HG03175 (cell line): ENCODE results near the gene TRPV2.

Experiments
- ATAC-seq: cut with Tn5 transposase; IDR thresholded peaks from one replicate; pipeline ENCODE4 v1.9.1; 2021; ENCODE audit warnings: mild to moderate bottlenecking, moderate library complexity; ENCODE audit not compliant: unreplicated experiment

Gene TRPV2

DNA sequence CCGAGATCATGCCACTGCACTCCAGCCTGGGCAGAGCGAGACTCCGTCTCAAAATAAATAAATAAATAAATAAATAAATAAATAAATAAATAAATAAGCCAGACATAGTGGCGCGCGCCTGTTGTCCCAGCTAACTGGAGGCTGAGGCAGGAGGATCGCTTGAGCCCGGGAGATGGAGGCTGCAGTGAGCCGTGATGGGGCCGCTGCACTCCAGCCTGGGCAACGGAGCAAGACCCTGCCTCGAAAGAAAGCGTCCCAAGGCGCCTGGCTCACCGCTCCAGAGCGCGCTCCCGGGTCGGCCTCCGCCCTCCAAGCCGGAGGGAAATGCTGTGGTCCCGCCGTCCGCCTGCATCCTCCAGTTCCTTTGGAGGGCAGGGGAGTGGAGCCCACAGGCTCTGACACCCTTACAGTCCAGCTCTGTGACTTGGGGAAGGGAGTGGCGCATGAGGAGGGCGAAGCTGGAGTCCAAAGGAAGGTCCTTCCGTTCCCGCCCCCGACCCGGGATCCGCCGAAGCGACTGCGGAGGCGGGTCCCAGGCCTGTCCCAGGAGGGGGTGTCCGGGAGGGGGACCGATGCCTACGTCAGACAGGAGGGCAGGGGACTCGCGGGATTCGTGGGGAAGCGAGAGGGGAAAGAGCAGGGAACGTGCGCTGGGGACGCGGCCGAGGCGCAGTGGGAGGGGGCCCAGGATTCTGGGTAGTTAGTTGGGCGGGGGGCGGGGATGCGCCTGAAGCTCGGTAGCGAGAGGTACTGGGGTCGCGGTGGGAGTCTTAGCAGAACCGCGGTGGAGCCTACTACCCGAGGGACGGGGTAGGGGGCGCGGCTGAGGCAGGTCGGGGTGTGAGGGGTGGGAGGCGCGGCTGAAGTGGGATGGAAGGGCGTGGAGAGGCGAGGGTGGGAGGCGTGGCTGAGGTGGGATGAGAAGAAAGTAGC lies 8.4 kb upstream of the TRPV2 start:
- ATAC-seq, result no peak

DNA sequence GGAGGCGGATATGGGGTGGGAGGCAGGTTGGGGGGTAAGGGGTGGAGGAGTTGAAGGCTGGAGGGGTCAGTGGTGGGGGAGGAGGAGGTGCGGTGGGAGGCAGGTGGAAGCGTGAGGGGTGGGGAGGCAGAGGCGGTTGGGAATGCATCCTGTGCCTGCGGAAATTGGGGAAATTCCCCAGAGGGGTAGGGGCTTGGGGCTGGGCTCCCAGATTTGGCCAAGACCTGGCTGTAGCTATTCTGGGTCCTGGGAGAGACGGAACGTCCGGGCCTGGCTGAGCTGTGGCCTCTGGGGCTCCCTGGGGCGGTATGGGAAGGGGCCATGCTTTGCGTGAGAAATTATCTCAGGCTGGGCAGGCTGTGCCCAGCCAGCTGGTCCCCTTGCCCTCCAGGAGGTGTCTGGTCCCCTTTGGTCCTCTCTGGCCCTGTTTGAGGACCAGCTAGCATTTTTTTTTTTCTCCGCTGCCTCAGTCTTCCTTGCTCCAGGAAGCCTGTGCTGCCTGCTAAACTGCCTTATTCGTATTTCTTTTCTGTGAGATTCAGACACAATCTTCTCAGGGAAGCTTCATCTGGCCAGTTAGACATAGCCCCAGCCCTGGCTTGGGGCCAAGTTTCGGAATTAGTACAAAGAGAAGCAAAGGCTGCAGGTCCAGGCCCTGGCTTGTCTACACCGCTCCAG lies 7.3 kb upstream of the TRPV2 start:
- peak; percentile 93 for ATAC-seq

DNA sequence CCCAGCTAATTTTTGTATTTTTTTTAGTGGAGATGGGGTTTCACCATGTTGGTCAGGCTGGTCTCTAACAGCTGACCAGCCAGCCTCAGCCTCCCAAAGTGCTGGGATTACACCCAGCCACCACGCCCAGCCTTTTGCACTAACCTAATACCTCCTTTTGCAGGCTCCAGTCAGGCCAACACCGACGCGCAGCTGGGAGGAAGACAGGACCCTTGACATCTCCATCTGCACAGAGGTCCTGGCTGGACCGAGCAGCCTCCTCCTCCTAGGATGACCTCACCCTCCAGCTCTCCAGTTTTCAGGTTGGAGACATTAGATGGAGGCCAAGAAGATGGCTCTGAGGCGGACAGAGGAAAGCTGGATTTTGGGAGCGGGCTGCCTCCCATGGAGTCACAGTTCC lies 2.0 kb downstream of the TRPV2 start:
- ATAC-seq, result no peak

DNA sequence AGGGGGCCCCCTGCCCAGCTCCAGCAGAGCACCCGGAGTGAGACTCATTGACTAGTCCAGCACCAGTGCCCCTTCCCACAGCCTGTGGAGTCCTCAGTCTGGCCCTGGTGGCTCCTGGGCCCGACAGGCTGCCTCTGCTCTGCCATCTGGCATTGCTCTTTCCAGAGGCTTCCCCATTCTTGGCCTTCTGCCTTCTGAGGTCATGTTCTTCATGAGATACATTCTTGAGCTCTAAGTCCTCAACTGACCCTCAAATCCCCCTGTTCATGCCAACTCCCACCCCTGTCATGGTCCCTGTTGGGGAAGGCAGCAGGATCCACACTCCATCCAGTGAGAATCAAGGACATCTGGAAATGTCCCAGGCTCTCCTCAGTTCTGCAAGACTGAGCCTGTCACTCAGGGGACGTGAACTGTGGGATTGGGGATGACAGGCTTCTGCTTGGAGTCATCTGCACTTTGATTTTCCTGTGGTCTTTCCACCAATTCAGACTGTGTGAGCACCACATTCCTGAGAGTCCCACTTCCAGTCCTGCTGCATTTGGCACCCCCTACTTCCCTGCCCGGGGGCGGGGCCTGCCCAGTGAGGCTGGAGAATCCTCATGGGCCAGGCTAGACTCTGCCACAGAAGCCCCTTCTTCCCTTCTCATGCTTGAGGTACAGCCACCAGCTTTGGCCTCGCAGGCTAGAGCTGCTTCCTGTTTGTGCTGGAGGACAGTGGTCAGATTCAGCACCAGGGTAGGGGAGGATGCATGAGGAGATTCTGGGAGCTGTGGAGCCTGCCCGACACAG lies 2.7 kb downstream of the TRPV2 start:
- no peak for ATAC-seq

DNA sequence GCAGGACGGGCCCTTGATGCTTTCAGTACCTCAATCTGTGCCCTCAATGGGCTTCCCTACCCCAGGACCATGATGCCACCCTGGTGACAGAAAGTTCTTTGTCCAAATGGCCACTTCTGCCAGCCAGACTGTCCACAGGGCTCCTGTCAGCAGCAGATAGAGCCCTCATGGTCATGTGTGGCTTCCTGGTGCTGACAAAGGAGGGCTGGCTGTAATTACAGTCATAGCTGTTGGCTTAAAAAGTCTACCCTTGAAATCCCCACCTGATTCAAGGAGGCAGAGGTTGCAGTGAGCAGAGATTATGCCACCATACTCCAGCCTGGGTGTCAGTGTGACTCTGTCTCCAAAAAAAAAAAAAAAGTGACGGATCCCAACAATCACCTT lies 3.3 kb downstream of the TRPV2 start:
- ATAC-seq, result no peak

DNA sequence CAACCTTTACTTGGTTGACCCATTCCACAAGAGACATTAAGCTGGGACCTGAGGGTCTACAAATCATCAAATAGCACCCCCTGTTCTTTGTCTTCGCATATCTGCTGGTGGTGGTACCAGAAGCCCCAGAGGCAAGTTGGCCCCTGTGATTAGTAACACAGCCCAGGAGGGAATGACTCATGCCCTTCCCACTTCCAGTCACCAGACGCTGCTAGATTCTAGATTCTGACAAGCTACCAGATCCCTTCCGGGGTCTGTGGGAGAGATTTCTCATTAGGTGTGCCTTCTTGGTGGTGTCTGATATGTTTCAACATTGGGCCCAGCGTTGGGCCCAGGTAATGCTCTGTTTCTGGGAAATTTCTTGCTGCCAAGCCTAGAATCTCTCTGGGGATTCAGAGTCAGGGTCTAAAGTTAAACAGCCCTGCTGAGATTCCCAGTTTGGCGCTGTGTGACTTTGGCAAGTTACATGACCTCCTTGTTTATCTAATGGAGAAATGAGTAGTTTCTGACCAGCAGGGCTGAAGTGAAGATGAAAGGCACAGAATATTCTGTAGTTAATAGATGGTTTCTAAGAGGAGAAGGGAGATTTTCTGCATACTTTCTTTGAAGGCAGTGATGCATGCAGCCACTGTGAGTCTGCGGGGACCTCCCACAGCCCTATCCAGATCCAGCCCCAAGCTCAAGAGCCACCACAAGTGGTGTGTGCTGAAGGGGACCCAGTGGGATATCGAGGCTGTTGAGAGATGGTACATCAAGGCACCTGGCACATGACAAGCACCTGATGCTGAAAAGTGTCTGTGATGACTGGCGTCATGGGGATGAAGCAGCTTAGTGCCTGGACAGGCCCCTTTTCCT lies 3.9 kb downstream of the TRPV2 start:
- ATAC-seq, result no peak

DNA sequence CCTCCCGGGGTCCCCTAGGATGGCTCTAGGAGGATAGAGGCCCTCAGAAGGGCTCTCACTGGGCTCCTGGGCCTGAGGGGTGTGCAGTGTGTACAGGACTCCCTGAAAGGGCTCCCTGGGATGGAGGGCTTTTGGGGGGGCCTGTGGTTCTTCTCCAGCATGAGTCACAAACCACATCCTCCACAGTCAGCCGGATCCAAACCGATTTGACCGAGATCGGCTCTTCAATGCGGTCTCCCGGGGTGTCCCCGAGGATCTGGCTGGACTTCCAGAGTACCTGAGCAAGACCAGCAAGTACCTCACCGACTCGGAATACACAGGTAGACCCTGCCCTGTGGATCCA lies 4.5 kb downstream of the TRPV2 start:
- ATAC-seq, result no peak

DNA sequence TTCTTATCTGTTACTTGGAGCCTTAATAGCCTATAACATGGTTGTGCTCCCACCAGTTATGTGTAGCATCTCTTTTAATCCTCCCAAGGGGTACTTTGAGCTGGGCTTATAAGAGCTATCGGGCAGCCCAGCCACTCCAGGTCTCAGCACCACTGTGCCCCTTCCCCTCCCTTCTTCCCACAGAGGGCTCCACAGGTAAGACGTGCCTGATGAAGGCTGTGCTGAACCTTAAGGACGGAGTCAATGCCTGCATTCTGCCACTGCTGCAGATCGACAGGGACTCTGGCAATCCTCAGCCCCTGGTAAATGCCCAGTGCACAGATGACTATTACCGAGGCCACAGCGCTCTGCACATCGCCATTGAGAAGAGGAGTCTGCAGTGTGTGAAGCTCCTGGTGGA lies 7.0 kb downstream of the TRPV2 start:
- ATAC-seq, result no peak

DNA sequence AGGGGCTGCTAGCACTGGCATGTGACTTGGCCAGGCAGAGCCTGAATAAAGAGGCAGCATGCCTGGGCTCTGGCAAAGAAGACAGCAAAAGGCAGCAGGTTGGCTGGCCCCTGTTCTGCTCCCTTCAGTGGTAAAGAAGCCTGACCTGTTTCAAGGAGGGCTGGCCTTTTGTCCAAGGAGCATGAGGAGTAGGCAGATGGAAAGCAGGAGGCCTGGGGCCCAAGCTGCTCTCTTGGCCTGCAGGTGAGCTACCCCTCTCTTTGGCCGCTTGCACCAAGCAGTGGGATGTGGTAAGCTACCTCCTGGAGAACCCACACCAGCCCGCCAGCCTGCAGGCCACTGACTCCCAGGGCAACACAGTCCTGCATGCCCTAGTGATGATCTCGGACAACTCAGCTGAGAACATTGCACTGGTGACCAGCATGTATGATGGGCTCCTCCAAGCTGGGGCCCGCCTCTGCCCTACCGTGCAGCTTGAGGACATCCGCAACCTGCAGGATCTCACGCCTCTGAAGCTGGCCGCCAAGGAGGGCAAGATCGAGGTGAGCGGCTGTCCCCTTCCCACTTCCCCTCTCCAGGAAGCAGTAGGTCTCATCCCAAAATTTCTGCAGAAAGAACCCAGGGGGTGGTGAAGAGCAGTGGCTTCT lies 8.0 kb downstream of the TRPV2 start:
- no peak for ATAC-seq

DNA sequence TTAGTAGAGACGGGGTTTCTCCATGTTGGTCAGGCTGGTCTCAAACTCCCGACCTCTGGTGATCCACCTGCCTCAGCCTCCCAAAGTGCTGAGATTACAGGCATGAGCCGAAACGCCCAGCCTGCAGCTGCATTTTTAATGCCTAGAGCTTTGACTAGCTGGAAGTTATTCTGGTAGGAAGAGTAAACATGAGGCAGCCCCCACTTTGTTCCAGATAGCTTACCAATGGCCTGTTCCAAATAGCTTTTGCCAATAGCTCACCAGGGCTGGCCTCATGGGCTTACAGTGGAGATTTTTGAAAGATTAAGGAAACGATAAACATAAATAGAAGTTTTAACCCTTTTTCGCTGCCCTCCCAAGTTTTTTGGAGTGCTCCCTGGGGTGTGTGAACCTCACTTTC lies 9.8 kb downstream of the TRPV2 start:
- ATAC-seq, result no peak

DNA sequence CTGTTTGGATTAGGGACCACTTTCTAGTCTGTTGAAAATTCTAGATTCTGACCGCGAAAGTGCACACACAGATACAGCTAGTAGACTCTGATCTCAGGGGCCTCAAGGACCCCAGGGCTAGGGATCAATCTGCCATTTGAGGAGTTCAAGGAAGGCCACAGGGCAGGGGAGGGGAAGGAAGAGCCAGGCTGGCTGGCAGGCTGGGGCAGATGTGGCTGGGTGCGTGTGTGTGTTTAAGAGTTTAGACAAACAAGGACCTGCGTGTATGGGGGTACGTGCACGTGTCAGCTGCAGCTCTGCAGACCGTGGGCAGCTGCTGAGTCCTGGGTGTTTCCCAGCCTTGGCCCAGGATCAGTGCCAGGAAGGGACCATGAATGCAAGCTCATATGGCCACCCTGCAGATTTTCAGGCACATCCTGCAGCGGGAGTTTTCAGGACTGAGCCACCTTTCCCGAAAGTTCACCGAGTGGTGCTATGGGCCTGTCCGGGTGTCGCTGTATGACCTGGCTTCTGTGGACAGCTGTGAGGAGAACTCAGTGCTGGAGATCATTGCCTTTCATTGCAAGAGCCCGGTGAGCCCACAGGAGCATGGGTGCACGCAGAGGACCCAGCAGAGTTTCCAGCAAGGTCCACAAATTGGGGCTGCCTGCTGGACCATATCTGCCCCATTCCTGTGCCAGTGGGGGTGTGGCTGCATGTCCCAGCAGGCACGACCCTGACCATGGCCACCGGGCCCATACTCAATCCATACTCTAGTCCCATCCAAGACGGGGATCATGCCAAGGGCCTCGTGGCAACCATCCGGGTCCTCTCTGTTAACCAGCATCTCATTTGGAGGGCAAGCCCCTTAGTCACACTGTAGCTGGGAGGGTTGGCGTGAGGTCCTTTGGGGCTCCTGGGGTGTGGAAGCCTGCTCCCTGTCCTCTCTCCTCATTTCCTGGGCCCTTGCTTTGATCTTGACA lies 10.6 kb downstream of the TRPV2 start:
- no peak for ATAC-seq

DNA sequence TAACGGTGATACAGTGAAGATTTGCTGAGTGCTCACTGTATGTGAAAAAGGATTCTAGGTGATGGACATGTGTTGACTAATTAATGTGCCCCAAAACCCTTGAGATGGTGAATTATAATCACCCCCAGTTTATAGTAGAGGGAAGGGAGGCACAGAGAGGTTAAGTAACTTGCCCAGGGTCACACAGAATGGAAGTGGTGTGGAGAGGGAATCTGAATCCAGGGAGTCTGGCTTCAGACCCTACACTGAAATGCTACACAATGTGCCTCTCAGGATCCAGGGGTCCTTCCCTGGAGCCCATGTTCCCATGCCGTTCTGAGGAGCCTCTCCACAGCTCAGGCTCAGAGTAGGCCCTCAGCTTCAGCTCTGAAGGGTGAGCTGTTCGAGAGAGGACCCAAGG lies 11.6 kb downstream of the TRPV2 start:
- ATAC-seq, result no peak

DNA sequence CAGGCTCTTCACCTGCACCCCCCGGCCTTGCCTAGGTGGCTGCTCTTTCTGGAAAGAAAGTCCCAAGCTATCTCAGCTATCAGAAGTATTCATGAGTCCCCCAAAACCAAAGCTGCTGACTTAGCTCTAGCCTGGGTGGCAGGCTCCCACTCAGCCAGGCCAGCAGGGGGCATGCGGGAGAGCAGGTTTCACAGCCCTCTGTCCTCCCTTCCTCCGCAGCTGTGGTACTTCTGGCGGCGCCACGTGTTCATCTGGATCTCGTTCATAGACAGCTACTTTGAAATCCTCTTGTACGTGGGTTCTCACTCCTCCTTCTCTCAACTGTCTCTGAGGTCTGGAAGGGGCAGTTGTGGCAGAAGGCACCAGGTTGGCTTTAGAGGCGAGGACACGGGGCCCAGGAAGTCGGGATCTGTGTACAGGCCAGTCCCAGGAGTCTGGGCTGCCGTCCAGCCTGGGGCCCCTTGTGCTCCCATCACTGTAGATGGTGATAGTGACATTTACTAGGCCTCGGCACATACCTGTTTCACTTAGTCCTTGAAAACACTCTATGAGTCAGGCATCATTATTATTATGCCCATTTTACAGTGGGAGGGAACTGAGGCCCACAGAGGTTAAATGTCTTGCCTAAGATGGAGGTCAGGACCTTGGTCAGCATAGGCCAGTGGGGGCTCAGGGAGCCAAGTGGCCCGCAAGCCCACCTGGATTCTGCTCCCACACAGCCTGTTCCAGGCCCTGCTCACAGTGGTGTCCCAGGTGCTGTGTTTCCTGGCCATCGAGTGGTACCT lies 12.9 kb downstream of the TRPV2 start:
- ATAC-seq, result no peak

DNA sequence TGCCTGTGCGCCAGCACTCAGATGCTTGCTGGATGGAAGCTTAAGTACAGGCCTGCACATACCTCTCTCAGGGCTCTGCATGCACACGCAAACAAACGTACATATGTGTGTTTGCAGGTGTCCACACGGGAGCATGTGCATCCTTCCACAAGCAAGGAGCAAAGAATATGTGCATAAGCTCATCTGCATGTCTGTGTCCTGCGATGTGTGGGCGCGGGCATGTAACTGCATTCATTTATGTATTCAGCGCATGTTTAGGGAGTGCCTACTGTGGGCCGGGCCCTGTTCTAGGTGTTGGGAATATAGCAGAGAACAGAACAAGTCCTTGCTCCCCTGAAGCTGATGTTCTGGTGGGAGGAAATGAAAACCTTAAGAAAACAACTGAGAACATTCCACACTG lies 13.7 kb downstream of the TRPV2 start:
- no peak for ATAC-seq

DNA sequence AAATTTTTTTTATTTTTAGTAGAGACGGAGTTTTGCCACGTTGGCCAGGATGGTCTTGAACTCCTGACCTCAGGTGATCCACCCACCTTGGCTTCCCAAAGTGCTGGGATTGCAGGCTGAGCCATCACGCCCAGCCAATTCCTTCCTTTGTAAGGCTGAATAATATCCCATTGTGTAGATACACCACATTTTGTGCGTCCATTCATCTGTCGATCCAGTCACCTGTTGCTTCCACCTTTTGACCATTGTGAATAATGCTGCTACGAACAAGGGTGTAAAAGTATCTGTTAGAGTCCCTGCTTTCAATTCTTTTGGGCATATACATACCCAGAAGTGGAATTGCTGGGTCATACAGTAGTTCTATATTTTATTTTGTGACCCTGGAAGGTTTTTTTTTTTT lies 15.3 kb downstream of the TRPV2 start:
- ATAC-seq, result no peak

DNA sequence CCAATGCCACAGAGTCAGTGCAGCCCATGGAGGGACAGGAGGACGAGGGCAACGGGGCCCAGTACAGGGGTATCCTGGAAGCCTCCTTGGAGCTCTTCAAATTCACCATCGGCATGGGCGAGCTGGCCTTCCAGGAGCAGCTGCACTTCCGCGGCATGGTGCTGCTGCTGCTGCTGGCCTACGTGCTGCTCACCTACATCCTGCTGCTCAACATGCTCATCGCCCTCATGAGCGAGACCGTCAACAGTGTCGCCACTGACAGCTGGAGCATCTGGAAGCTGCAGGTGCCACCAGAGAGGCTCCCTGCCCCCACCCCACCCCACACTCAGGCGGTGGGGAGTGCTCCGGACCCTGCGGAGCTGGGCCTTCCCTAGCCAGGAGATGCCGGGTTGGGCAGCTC lies 16.6 kb downstream of the TRPV2 start:
- ATAC-seq, result no peak

DNA sequence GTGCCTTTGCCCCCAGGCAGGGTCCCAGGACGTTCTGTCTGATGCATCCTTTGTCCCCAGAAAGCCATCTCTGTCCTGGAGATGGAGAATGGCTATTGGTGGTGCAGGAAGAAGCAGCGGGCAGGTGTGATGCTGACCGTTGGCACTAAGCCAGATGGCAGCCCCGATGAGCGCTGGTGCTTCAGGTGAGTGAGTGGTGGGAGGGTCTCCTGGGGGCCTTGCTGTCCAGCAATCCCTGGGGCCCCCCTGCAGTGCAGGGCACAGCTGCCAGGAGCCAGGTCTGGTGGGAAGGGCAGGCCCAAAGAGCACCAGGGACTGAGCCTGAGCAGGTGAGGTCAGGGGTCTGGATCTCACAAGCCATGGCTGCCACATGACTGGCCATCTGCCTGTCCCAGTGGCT lies 18.1 kb downstream of the TRPV2 start:
- ATAC-seq, result no peak

DNA sequence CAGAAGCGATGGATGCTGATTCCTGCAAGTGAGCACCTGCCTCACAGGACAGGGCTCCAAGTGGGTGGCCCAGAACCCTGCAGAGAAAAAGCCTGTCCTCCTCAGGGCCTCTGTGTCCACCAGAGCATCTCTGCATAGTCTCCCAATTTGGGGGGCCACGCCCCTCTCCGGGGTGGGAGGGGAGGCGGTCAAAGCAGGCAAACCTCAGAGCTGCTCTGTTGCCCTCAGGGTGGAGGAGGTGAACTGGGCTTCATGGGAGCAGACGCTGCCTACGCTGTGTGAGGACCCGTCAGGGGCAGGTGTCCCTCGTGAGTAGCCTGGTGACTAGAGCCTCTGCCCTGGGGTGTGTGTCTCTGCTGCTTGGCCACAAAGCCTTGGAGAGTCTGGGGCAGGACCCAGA lies 19.3 kb downstream of the TRPV2 start:
- no peak for ATAC-seq
